K562 (cell line): ENCODE data around the gene HADH.

ENCODE experiments used
- ARID4B ChIP-seq: sonication (generic); formaldehyde crosslinking; IDR thresholded peaks from 2 replicates; pipeline ENCODE4 v1.8.0; 2022; ENCODE audit warnings: mild to moderate bottlenecking, missing genetic modification reagents
- NRF1 ChIP-seq, 2 experiments: fragments of 450-650 bp; IDR thresholded peaks in 1 of 2; conservative IDR thresholded peaks in 1 of 2; 2 replicates each; pipeline ENCODE4 v1.6.1; 2014; ENCODE audit warnings: mild to moderate bottlenecking in 2 of 2
- TF ChIP-seq, protein P1 (sequence below), 2 experiments: fragments of 450-650 bp; IDR thresholded peaks; 2 replicates each; pipeline ENCODE4 v1.6.1; 2016

DNA sequence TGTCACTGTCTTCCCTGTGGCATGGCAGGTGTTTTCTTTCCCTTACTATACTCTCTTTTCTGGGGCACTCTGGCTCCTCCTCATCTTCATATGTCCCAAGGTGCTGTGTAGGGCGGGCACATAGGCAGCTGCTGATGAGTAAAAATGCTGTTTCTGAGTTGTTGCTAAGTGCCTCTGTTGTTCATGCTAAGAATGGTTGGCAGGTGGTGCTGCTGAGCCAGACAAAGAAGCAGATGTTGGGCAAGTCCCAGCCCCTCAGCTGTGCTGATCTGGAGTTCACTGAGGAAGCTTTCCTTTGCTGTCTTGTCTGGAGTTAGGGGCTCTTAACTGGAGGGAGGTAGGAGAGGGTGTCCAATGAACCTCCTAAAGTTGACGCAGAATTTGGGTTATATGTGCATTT is 40.6 kb downstream of the HADH start:
- TF ChIP-seq, protein P1, sequence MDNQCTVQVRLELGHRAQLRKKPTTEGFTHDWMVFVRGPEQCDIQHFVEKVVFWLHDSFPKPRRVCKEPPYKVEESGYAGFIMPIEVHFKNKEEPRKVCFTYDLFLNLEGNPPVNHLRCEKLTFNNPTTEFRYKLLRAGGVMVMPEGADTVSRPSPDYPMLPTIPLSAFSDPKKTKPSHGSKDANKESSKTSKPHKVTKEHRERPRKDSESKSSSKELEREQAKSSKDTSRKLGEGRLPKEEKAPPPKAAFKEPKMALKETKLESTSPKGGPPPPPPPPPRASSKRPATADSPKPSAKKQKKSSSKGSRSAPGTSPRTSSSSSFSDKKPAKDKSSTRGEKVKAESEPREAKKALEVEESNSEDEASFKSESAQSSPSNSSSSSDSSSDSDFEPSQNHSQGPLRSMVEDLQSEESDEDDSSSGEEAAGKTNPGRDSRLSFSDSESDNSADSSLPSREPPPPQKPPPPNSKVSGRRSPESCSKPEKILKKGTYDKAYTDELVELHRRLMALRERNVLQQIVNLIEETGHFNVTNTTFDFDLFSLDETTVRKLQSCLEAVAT (IDR thresholded peaks at IDR 0.05) = no peak
- TF ChIP-seq ARID4B = no peak
- TF ChIP-seq NRF1 (conservative IDR thresholded peaks at IDR 0.05 in 1 of 2, IDR thresholded peaks at IDR 0.05 in 1 of 2) = no peak
